NB4 (cell line): ENCODE measurements around the gene RUFY4.

ENCODE experiments used
- CTCF ChIP-seq: IDR thresholded peaks from one replicate; pipeline ENCODE4 v1.5.1; 2012; ENCODE audit warnings: low read depth, low read length
- MYC ChIP-seq: IDR thresholded peaks from 2 replicates; pipeline ENCODE4 v1.6.1; 2011; ENCODE audit warnings: low read depth, low read length
- POLR2A ChIP-seq: IDR thresholded peaks from 2 replicates; pipeline ENCODE4 v1.6.1; 2011; ENCODE audit warnings: mild to moderate bottlenecking; ENCODE audit not compliant: insufficient read length; ENCODE audit errors: extremely low read depth

GRCh38 chr2:218031261-218031660 lies 37.8 kb upstream of the RUFY4 start:
- TF ChIP-seq CTCF (no peak), MYC (no peak), POLR2A (no peak)
